Astrocyte (in vitro differentiated cells and primary cell): ENCODE measurements around the gene BANF2.

Source experiments
- EZH2 ChIP-seq: IDR thresholded peaks from 2 replicates; pipeline ENCODE4 v1.6.1; 2012; ENCODE audit warnings: mild to moderate bottlenecking, low read length, inconsistent platforms; ENCODE audit not compliant: insufficient read depth
- TF ChIP-seq, protein P1 (sequence below): IDR thresholded peaks from 2 replicates; pipeline ENCODE4 v1.5.1; 2011; ENCODE audit warnings: low read depth, mild to moderate bottlenecking, inconsistent platforms, low read length, moderate library complexity; ENCODE audit not compliant: insufficient read depth

DNA sequence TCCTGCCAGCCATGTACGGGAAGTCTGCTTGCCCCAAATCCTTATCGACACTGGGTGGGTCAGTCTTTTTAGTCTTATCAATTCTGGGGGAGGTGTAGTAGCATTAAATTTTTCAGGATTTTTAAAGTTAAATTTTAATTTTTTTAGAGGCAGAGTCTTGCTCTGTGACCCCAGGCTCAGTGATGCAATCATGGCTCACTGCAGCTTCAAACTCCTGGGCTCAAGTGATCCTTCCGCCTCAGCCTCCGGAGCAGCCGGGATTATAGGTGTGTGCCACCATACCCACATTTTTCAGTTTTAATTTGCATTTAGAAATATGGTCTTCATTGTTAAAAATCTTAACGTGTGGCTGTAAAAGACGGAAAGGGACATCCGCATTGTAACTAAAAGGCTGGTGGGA lies 51.9 kb downstream of the BANF2 start:
- TF ChIP-seq, protein P1, sequence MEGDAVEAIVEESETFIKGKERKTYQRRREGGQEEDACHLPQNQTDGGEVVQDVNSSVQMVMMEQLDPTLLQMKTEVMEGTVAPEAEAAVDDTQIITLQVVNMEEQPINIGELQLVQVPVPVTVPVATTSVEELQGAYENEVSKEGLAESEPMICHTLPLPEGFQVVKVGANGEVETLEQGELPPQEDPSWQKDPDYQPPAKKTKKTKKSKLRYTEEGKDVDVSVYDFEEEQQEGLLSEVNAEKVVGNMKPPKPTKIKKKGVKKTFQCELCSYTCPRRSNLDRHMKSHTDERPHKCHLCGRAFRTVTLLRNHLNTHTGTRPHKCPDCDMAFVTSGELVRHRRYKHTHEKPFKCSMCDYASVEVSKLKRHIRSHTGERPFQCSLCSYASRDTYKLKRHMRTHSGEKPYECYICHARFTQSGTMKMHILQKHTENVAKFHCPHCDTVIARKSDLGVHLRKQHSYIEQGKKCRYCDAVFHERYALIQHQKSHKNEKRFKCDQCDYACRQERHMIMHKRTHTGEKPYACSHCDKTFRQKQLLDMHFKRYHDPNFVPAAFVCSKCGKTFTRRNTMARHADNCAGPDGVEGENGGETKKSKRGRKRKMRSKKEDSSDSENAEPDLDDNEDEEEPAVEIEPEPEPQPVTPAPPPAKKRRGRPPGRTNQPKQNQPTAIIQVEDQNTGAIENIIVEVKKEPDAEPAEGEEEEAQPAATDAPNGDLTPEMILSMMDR = no peak
- TF ChIP-seq EZH2 = no peak
